Measurements from ENCODE around the gene NUP133.

DNA sequence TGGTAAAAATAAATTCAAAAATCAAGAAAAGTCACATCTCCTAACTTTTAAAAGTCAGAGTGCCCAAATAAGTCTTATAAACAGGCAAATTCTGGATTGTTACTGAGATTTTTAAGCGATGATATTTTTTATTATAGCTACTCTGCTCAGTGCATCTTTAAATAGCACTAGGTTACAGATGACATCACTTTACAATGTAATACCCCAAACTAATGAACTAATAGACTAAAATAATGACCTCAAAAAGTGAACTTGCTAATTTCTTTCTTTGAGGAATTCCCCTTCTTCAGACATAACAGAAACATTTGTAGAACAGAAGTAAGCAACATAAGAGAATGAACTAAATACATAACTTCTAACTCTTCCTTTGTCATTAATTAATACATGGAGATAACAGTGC is 41.3 kb downstream of the NUP133 start:
- TF ChIP-seq POLR2A (IDR thresholded peaks at IDR 0.05), result no peak
- TF ChIP-seq, protein P1, sequence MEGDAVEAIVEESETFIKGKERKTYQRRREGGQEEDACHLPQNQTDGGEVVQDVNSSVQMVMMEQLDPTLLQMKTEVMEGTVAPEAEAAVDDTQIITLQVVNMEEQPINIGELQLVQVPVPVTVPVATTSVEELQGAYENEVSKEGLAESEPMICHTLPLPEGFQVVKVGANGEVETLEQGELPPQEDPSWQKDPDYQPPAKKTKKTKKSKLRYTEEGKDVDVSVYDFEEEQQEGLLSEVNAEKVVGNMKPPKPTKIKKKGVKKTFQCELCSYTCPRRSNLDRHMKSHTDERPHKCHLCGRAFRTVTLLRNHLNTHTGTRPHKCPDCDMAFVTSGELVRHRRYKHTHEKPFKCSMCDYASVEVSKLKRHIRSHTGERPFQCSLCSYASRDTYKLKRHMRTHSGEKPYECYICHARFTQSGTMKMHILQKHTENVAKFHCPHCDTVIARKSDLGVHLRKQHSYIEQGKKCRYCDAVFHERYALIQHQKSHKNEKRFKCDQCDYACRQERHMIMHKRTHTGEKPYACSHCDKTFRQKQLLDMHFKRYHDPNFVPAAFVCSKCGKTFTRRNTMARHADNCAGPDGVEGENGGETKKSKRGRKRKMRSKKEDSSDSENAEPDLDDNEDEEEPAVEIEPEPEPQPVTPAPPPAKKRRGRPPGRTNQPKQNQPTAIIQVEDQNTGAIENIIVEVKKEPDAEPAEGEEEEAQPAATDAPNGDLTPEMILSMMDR (IDR thresholded peaks at IDR 0.05), result no peak

Measured in thyroid gland (tissue), 4 donors.